KG1 (cell line): ENCODE results near the gene TDRD1.

Experiments
- DNase-seq: peaks from one replicate; lab custom pipeline; 2025; lab: John Stamatoyannopoulos, UW

Gene TDRD1

GRCh38 chr10:114234132-114234531, 55.0 kb downstream of the TDRD1 start:
- no peak for DNase-seq

DNA sequence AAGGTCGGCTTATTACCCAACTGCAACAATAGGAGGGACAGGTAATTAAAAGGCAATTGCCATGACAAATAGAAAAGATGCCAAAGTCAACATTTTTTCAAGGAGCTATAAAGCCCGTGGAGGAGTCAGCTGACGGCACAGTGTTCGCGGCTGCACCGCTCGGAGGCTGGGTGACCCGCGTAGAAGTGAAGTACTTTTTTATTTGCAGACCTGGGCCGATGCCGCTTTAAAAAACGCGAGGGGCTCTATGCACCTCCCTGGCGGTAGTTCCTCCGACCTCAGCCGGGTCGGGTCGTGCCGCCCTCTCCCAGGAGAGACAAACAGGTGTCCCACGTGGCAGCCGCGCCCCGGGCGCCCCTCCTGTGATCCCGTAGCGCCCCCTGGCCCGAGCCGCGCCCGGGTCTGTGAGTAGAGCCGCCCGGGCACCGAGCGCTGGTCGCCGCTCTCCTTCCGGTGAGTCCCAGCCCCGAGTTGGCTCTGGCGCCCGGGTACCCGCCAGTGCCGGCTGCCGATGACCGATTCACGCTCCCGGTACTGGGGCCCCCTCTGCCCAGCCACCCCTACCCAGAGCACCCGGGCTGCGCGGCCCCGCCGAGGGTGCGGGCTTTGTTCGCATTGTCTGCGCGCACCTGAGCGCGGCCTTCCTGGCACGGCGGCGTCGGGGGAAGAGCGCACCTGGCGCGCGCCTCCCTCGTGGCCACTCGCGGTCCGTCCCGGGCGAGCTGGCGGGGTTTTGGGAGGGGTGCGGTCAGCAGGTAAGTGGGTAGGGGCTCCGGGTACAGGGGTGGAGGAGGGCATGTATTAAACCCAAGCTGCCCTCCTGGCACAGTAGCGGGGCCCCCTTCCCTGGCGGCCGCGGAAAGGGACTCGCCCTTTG, 60.2 kb downstream of the TDRD1 start, which contains the start of gene VWA2:
TSS of gene VWA2 (plus strand) at position 138 of the 877 bp plus-strand sequence. CDS start 9,460 bp downstream, outside the sequence.
- no peak for DNase-seq

DNA sequence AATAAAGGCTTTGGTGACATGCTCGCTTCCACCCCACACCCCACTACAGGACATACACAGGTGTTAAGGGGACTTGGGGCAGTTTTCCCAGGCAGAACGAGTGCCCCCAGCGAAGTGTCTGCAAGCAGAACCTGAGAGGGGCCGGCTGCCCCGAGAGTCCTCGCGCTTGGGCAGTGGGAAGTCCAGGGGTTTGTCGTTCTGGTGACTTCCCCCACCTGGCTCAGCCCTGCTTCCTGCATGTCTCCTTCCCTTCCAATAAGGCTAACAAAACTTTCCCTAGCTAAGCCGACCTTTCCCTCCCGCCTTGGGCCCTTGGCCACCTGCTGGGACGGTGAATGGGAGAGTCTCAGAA, 60.8 kb downstream of the TDRD1 start:
- DNase-seq: no peak

DNA sequence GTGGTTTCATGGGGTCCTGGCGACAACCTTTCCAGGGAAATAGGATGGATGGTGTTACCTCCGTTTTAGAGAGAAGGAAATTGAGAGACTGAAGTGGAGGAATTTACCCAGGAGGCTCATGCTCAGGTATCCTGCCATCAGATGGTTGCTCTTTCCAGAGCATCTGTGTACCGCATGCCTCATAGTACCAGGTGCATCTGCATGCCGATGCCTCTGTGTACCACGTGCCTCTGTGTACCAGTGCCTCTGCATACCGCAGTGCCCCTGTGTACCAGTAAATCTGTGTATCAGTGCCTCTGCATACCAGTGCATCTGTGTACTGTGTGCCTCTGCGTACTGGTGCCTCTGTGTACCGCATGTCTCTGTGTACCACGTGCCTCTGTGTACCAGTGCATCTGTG, 63.1 kb downstream of the TDRD1 start:
- no peak for DNase-seq

- DNase-seq: no peak
Measured at GRCh38 chr10:114243661-114244060, 64.5 kb downstream of the TDRD1 start.

DNA sequence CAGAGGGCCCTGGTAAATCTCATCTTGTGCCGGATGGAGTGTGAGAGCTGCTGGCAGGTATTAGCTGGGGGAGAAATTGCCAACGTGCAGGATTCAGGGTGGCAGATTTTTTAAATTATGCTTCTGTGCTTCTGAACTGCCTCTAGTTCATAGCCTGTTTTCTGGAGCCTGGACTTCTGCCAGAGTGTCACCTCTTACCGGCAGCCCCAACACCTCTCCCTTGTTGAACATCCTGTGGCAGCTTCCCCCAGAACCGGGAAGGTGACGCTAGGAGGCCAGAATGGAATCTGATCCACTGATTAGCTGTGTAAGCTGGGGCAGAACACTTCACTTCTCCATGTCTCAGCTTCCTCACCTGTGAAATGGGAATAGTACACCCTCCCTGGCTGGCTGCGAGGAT, 65.0 kb downstream of the TDRD1 start:
- no peak for DNase-seq

DNA sequence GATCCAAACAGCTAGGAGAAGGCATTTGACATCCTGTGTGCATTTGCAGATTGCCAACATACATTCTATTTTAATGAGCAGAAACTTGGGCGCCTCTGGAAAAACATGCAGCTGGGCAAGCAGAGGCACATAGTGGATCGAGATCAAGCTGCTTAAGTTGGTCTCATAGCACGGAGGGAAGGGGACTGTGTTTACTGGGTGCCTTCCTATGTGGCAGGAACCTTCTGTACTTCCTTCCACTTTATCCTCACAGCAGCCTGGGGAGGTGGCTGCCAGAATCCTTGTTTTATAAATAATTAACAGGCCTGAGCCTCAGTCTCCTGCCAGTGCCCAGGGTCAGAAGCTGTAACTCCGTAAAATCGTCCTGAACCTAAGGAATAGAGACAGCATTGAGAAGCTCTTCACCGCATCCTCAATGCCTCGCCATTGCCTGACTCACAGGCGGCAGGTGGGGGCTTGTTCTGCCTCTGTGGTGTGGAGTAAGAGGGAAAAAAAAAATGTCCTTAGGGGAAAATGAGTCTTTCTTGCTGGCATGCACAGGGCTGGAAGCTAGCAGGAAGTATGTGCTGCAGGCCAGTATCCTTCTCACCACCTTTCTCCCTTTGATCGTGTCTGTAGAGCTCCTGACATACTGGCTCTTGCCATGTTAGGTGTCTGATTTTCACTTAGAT, 66.1 kb downstream of the TDRD1 start:
- DNase-seq: no peak

GRCh38 chr10:114246679-114247305, 67.6 kb downstream of the TDRD1 start:
- DNase-seq: no peak

- DNase-seq: no peak
Measured at GRCh38 chr10:114250236-114250635, 71.1 kb downstream of the TDRD1 start.

- DNase-seq: no peak
Measured at GRCh38 chr10:114250716-114251115, 71.6 kb downstream of the TDRD1 start.

GRCh38 chr10:114252092-114252491, 72.9 kb downstream of the TDRD1 start:
- no peak for DNase-seq

- no peak for DNase-seq
Measured at GRCh38 chr10:114252883-114253282, 73.7 kb downstream of the TDRD1 start.

DNA sequence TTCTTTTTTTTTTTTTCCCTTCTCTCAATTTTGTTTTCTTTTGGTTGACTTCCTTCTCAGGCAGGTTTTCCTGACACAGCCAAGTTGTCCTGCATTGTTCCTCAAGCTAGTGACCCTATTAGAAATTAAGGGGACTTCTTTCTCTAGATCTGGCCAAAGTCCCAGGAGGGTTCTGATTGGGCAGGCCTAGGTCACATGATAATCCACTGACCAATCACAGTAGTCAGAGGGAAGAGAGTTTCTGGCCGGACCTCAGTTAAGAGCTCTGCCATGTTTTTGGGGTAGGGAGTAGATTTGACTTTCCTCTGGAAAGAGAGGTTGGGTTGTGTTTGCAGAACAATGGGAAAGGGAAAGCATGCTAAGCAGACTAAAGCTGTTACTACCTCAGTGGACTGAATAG, 76.1 kb downstream of the TDRD1 start:
- DNase-seq: no peak

- DNase-seq: no peak
Measured at GRCh38 chr10:114256008-114256765, 77.0 kb downstream of the TDRD1 start.

- no peak for DNase-seq
Measured at GRCh38 chr10:114256822-114257221, 77.7 kb downstream of the TDRD1 start.

DNA sequence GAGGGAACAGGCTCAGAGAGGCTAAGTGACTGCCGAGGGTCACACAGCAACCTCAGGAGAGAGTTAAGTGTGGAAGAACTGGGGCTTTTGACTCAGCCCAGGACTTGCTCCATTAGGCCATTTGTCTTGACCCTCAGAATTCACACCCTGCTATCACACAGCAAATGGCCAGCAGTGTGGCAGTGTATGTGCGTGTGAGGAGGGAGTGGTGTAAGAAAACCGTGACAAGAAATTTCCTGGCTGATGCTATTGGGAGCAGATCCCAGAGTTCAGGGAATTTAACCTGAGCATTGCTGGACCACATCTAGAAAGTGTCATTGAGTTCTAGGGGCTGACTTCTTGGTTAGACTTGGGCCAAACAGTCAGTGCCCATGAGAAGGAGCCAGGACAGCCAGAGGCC, 78.3 kb downstream of the TDRD1 start:
- no peak for DNase-seq

- DNase-seq: no peak
Measured at GRCh38 chr10:114258274-114258840, 79.2 kb downstream of the TDRD1 start.

- no peak for DNase-seq
Measured at GRCh38 chr10:114259824-114260223, 80.7 kb downstream of the TDRD1 start.

DNA sequence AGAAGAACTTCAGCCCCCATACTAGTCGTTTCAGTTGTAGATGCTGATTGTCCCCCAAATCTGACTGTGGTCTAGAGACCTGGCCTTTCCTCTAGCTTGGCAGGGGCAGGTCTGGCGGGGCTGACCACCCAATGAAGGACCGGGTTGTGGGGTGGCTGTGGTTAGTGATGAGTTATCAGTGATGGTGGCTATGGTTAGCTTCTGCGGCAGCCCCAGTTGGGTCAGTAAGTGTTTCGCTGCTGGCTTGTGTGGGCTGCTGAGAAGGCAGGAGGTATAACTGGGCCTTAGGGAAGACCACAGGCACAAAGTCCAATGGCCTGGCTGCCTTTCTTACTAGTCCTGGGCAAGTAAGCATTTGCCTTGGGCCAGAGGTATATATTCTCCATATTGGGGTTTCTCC, 81.2 kb downstream of the TDRD1 start:
- DNase-seq: no peak

DNA sequence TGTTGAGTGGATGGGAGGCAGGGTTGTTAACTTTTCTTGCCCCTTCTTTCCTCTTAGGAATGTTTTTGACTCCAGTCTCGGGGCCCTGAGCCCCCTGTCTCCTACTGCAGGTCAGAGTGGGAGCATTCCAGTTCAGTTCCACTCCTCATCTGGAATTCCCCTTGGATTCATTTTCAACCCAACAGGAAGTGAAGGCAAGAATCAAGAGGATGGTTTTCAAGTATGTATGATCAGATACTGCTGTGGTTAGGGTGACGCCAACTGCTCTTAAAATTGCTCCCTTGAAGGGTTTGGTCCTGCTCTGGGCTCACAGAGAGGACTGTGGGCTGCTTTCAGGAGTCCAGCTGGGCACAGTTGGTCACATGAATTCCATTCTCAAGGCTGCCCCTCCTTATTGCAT, 81.9 kb downstream of the TDRD1 start:
- no peak for DNase-seq

DNA sequence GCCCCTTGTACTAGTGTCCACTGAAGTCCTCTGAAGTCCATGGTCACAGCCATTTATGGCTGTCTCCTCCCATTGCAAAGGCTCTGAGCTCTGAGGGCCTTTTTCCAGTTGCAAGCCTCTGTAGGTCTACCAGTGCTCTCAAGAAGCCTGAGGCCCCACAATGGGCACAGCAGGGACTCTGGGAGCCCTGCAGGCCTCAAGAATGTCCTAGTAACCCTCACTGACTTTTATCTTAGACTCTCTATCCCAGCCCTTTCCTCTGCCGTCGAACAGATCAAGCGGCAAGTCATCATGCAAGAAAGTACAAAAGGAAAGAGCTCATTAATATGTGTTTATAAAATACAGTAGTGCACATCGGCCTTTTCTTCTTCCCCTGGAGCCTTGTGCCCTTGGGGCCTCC, 83.3 kb downstream of the TDRD1 start:
- no peak for DNase-seq
